HCT116 (cell line): ENCODE results near the gene TRAIP. TPM values are rescaled to one million over a fixed set of nuclear protein-coding genes. Genes with fewer than 3 reads are reported as not detected.

Experiments
- ATAC-seq: fragments of 200-7000 bp; cut with Tn5 transposase; 2 replicates; pipeline ENCODE4 v1.9.1; 2020; ENCODE audit warnings: mild to moderate bottlenecking, moderate library complexity
- BruUV-seq: library from RNA; stranded (reverse); fragments of 400-500 nt; replicated peaks from 2 replicates; lab custom pipeline; 2021; lab: Mats Ljungman, UMichigan
- CTCF ChIA-PET: fragments of 300-600 bp; sonication (Branson Sonifier 250); formaldehyde crosslinking; loops from one replicate; lab custom pipeline; 2021; ENCODE audit warnings: antibody characterized with exemption; lab: Charles Lee
- POLR2A ChIA-PET: fragments of 300-600, 350-600 bp; sonication (Branson Sonifier 250); formaldehyde crosslinking; loops from one replicate; lab custom pipeline; 2021; ENCODE audit warnings: antibody characterized with exemption; lab: Charles Lee
- RAD21 ChIA-PET, 2 experiments: fragments of 300-600 bp; sonication (Branson Sonifier 250); formaldehyde crosslinking; loops; one replicate each; lab custom pipeline; 2023; ENCODE audit warnings: low total read pairs in 2 of 2; ENCODE audit not compliant: uncharacterized antibody in 2 of 2, unreplicated experiment in 2 of 2, low non-redundant PET in 1 of 2; lab: Charles Lee
- DNase-seq: peaks from one replicate; pipeline ENCODE4 v3.0.0-alpha.2; 2010; ENCODE audit warnings: low read depth, low spot score
- H2AFZ ChIP-seq: fragments of 200-600 bp; shearing (Covaris generic), sonication (generic); 2 replicates; pipeline ENCODE4 v1.6.1; 2017; ENCODE audit warnings: low read depth, mixed run types, mixed read lengths, antibody characterized with exemption, low read length; ENCODE audit not compliant: poor library complexity, severe bottlenecking
- H3K27ac ChIP-seq: 2 replicates; pipeline ENCODE4 v1.5.1; 2012; ENCODE audit warnings: low read depth, low read length
- H3K27me3 ChIP-seq: fragments of 200-600 bp; sonication (generic); 2 replicates; pipeline ENCODE4 v1.6.1; 2016; ENCODE audit warnings: mixed run types, low read length, mixed read lengths; ENCODE audit not compliant: insufficient read depth
- H3K36me3 ChIP-seq, 2 experiments: fragments of 200-500 bp in 1 of 2; fragments of 200-600 bp in 1 of 2; sonication (Bioruptor generic) in 1 of 2; sonication (generic) in 1 of 2; 2 replicates each; pipeline versions ENCODE4 v1.5.1 to v1.6.1; 2014 to 2016; ENCODE audit warnings: low read length in 2 of 2, inconsistent platforms in 1 of 2, mixed read lengths in 1 of 2, mixed run types in 1 of 2; ENCODE audit not compliant: insufficient read depth in 2 of 2, control insufficient read depth in 1 of 2
- H3K4me1 ChIP-seq, 2 experiments: fragments of 200-600 bp in 1 of 2; sonication (generic) in 1 of 2; 2 replicates each; pipeline versions ENCODE4 v1.5.1 to v1.6.1; 2012 to 2017; ENCODE audit warnings: low read length in 2 of 2, inconsistent platforms in 1 of 2, mild to moderate bottlenecking in 1 of 2, mixed read lengths in 1 of 2, mixed run types in 1 of 2, moderate library complexity in 1 of 2; ENCODE audit not compliant: insufficient read depth in 2 of 2, control insufficient read depth in 1 of 2
- H3K4me2 ChIP-seq: fragments of 200-600 bp; sonication (generic); 2 replicates; pipeline ENCODE4 v1.6.1; 2017; ENCODE audit warnings: mixed run types, low read length, mixed read lengths
- H3K4me3 ChIP-seq, 2 experiments: fragments of 200-600 bp in 1 of 2; sonication (generic) in 1 of 2; replicated peaks in 1 of 2; 2 replicates each; pipeline ENCODE4 v1.5.1; 2011 to 2016; ENCODE audit warnings: low read length in 2 of 2, control low read depth in 1 of 2, low read depth in 1 of 2, mild to moderate bottlenecking in 1 of 2, mixed read lengths in 1 of 2, mixed run types in 1 of 2
- H3K79me2 ChIP-seq: fragments of 200-600 bp; sonication (generic); 2 replicates; pipeline ENCODE4 v1.6.1; 2017; ENCODE audit warnings: mild to moderate bottlenecking, mixed run types, low read length, moderate library complexity, mixed read lengths; ENCODE audit not compliant: insufficient read depth
- H3K9ac ChIP-seq: fragments of 200-600 bp; sonication (generic); 2 replicates; pipeline ENCODE4 v1.6.1; 2016; ENCODE audit warnings: low read length, mixed read lengths
- H3K9me2 ChIP-seq: fragments of 200-600 bp; sonication (generic), shearing (Covaris generic); 2 replicates; pipeline ENCODE4 v1.6.1; 2017; ENCODE audit warnings: mixed run types, mild to moderate bottlenecking, moderate library complexity; ENCODE audit not compliant: insufficient read depth
- H3K9me3 ChIP-seq, 2 experiments: fragments of 200-500 bp in 1 of 2; fragments of 200-600 bp in 1 of 2; sonication (Bioruptor generic) in 1 of 2; sonication (generic) in 1 of 2; 2 replicates each; pipeline ENCODE4 v1.6.1; 2014 to 2017; ENCODE audit warnings: low read length in 2 of 2, mixed read lengths in 2 of 2, inconsistent platforms in 1 of 2, low read depth in 1 of 2, mild to moderate bottlenecking in 1 of 2, mixed run types in 1 of 2, moderate library complexity in 1 of 2; ENCODE audit not compliant: control insufficient read depth in 1 of 2, insufficient read depth in 1 of 2
- H4K20me1 ChIP-seq: fragments of 200-600 bp; sonication (generic), shearing (Covaris generic); 2 replicates; pipeline ENCODE4 v1.6.1; 2017; ENCODE audit warnings: mixed run types, mild to moderate bottlenecking, moderate library complexity; ENCODE audit not compliant: insufficient read depth
- EZH2phosphoT487 ChIP-seq: fragments of 200-600 bp; IDR thresholded peaks from 2 replicates; pipeline ENCODE4 v1.6.1; 2018; ENCODE audit warnings: antibody characterized with exemption, borderline replicate concordance
- RAD21 ChIP-seq: IDR thresholded peaks from 2 replicates; pipeline ENCODE4 v1.6.1; 2012; ENCODE audit warnings: low read depth, mild to moderate bottlenecking
- SIN3A ChIP-seq: IDR thresholded peaks from 2 replicates; pipeline ENCODE4 v1.6.1; 2012; ENCODE audit warnings: low read depth
- SP1 ChIP-seq: IDR thresholded peaks from 2 replicates; pipeline ENCODE4 v1.6.1; 2012; ENCODE audit warnings: low read depth
- SRF ChIP-seq: IDR thresholded peaks from 2 replicates; pipeline ENCODE4 v1.6.1; 2012; ENCODE audit warnings: low read depth
- TCF7L2 ChIP-seq: IDR thresholded peaks from 2 replicates; pipeline ENCODE4 v1.7.0; 2011; ENCODE audit warnings: borderline replicate concordance, inconsistent platforms; ENCODE audit not compliant: insufficient read depth, insufficient read length; ENCODE audit errors: extremely low read depth
- ZFX ChIP-seq: fragments of 450-650 bp; IDR thresholded peaks from 2 replicates; pipeline ENCODE4 v1.6.1; 2017
- ZNF274 ChIP-seq: fragments of 200-500 bp; sonication (Bioruptor generic); IDR thresholded peaks from 2 replicates; pipeline ENCODE4 v1.6.1; 2014; ENCODE audit warnings: mild to moderate bottlenecking, low read depth, low read length, inconsistent platforms
- intact Hi-C: fragments of 100-400 bp; cut with micrococcal nuclease; formaldehyde crosslinking; loops from 2 replicates; pipeline ENCODE4 v1.10.0; 2022
- total RNA-seq: library from RNA; stranded (reverse); gene quantifications from one replicate; pipeline ENCODE4 v1.2.1, GENCODE V29; 2021; ENCODE audit not compliant: unreplicated experiment
- TF ChIP-seq, protein P1 (sequence below): IDR thresholded peaks from 2 replicates; pipeline ENCODE4 v1.6.1; 2012
- TF ChIP-seq, protein P2 (sequence below), 3 experiments: fragments of 200-600 bp in 1 of 3; sonication (generic) in 1 of 3; IDR thresholded peaks in 2 of 3; conservative IDR thresholded peaks in 1 of 3; 2 replicates each; pipeline ENCODE4 v1.5.1; 2012 to 2017; ENCODE audit warnings: low read depth in 2 of 3, low read length in 2 of 3, antibody characterized with exemption in 1 of 3, borderline replicate concordance in 1 of 3, control low read depth in 1 of 3, mild to moderate bottlenecking in 1 of 3, mixed read lengths in 1 of 3, mixed run types in 1 of 3, moderate library complexity in 1 of 3; ENCODE audit not compliant: insufficient read depth in 1 of 3

Gene TRAIP
- total RNA-seq, 1 experiment from 2014 or later: 25.5 TPM

DNA sequence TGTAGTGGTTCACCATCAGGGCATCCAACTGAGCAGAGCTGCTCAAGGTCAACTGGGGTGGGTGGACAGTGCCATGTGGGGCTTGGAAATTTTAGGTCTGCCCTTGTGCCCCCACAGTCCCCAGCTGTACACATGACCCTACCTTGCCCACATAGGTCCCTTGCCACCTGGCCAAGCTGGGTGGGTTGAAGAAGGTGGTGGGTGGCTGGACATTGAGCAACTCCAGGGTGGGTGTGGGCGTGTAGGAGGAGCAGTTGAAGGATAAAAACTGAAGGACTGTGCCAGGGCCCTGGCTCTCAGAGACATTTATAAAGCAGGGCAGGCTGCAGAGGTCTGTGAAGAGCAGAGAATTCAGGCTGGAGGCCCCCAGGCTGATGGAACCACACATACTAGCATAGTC lies 57.3 kb downstream of the TRAIP start:
- no peak overlapping the region for H3K27ac ChIP-seq
- ChIA-PET RAD21 (interaction anchor here in 1 of 2 experiments (0.6 kb wide), 1 partner anchor 108 kb away, joined by 4 read pairs; no protein-coding TSS in a partner anchor), POLR2A (no interaction called here), CTCF (interaction anchor here (1.2 kb wide), 1 partner anchor 259 kb away, joined by 3 read pairs; no protein-coding TSS in a partner anchor)
- peak overlapping the region; percentile 56 for H3K4me2 ChIP-seq
- BruUV-seq: no TSS peak
- H2AFZ ChIP-seq: no peak overlapping the region
- H3K4me3 ChIP-seq: no peak overlapping the region
- no peaks in the 10 kb centered on the region for H3K79me2 ChIP-seq
- peaks cover 5 to 31% of the 10 kb centered on the region in 2 experiments; a peak in 3 of 4 replicates for H3K4me1 ChIP-seq
- ATAC-seq: no peak
- H3K9ac ChIP-seq: no peak overlapping the region
- no peaks in the 10 kb centered on the region for H3K9me3 ChIP-seq
- no peaks in the 10 kb centered on the region for H4K20me1 ChIP-seq
- H3K27me3 ChIP-seq: no peaks in the 10 kb centered on the region
- intact Hi-C loops: no loop called here
- DNase-seq: no peak
- no peaks in the 10 kb centered on the region for H3K9me2 ChIP-seq
- H3K36me3 ChIP-seq: no peaks in the 10 kb centered on the region
- TF ChIP-seq ZFX (no peak), SP1 (no peak), SRF (no peak), RAD21 (no peak), TCF7L2 (no peak), ZNF274 (no peak), SIN3A (no peak), EZH2phosphoT487 (no peak)
- TF ChIP-seq, protein P1, sequence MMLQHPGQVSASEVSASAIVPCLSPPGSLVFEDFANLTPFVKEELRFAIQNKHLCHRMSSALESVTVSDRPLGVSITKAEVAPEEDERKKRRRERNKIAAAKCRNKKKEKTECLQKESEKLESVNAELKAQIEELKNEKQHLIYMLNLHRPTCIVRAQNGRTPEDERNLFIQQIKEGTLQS: no peak
- TF ChIP-seq, protein P2, sequence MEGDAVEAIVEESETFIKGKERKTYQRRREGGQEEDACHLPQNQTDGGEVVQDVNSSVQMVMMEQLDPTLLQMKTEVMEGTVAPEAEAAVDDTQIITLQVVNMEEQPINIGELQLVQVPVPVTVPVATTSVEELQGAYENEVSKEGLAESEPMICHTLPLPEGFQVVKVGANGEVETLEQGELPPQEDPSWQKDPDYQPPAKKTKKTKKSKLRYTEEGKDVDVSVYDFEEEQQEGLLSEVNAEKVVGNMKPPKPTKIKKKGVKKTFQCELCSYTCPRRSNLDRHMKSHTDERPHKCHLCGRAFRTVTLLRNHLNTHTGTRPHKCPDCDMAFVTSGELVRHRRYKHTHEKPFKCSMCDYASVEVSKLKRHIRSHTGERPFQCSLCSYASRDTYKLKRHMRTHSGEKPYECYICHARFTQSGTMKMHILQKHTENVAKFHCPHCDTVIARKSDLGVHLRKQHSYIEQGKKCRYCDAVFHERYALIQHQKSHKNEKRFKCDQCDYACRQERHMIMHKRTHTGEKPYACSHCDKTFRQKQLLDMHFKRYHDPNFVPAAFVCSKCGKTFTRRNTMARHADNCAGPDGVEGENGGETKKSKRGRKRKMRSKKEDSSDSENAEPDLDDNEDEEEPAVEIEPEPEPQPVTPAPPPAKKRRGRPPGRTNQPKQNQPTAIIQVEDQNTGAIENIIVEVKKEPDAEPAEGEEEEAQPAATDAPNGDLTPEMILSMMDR (IDR thresholded peaks at IDR 0.05 in 2 of 3, conservative IDR thresholded peaks at IDR 0.05 in 1 of 3; ENCODE audit: borderline replicate concordance in 1 of 3, insufficient read depth in 1 of 3, low read depth in 2 of 3, low read length in 2 of 3): no peak
- TF ChIP-seq, all 23 proteins: peak for 0
